Caco-2 (cell line): ENCODE results near the gene PKP2. TPM values are rescaled to one million over a fixed set of nuclear protein-coding genes. Genes with fewer than 3 reads are reported as not detected.

Experiments used
- BruUV-seq: library from RNA; stranded (reverse); fragments of 400-500 nt; replicated peaks from 2 replicates; lab custom pipeline; 2021; lab: Mats Ljungman, UMichigan
- CTCF ChIA-PET: fragments of 300-600 bp; sonication (Branson Sonifier 250); formaldehyde crosslinking; loops from one replicate; lab custom pipeline; 2022; ENCODE audit warnings: antibody characterized with exemption; lab: Charles Lee
- POLR2A ChIA-PET: fragments of 300-600 bp; sonication (Branson Sonifier 250); formaldehyde crosslinking; loops from one replicate; lab custom pipeline; 2022; ENCODE audit warnings: antibody characterized with exemption; lab: Charles Lee
- DNase-seq, 2 experiments: peaks; one replicate each; pipeline versions ENCODE4 v3.0.0 to v3.0.0-alpha.2; 2020 to 2022
- H3K27me3 ChIP-seq: replicated peaks from 2 replicates; pipeline ENCODE4 v1.6.0; 2011; ENCODE audit warnings: low read length; ENCODE audit not compliant: control insufficient read depth, insufficient read depth
- H3K36me3 ChIP-seq: 2 replicates; pipeline ENCODE4 v1.5.1; 2011; ENCODE audit warnings: low read length; ENCODE audit not compliant: control insufficient read depth, insufficient read depth
- H3K4me1 ChIP-seq: fragments of 250-450 bp; sonication (Bioruptor Pico); 2 replicates; pipeline ENCODE4 v1.5.1; 2020; ENCODE audit warnings: mild to moderate bottlenecking
- H3K4me3 ChIP-seq: 2 replicates; pipeline ENCODE4 v1.5.1; 2011; ENCODE audit warnings: low read depth, mild to moderate bottlenecking, control low read depth, low read length
- H3K9me3 ChIP-seq: fragments of 250-450 bp; sonication (Bioruptor Pico); 2 replicates; pipeline ENCODE4 v1.5.1; 2020; ENCODE audit warnings: mild to moderate bottlenecking, moderate library complexity
- H3K27ac Mint-ChIP-seq: one replicate; pipeline ENCODE4 v1.8.0; 2022; ENCODE audit warnings: mixed read lengths; ENCODE audit not compliant: unreplicated experiment
- H3K27me3 Mint-ChIP-seq: one replicate; pipeline ENCODE4 v1.8.0; 2022; ENCODE audit warnings: mixed read lengths; ENCODE audit not compliant: insufficient read depth, unreplicated experiment
- H3K36me3 Mint-ChIP-seq: one replicate; pipeline ENCODE4 v1.8.0; 2022; ENCODE audit warnings: mild to moderate bottlenecking, mixed read lengths; ENCODE audit not compliant: insufficient read depth, unreplicated experiment
- H3K4me1 Mint-ChIP-seq: one replicate; pipeline ENCODE4 v1.8.0; 2022; ENCODE audit warnings: low read depth, mixed read lengths; ENCODE audit not compliant: unreplicated experiment
- H3K4me3 Mint-ChIP-seq: one replicate; pipeline ENCODE4 v1.8.0; 2022; ENCODE audit warnings: mild to moderate bottlenecking, moderate library complexity, mixed read lengths; ENCODE audit not compliant: unreplicated experiment
- H3K9me3 Mint-ChIP-seq: one replicate; pipeline ENCODE4 v1.8.0; 2022; ENCODE audit warnings: mixed read lengths; ENCODE audit not compliant: unreplicated experiment
- CTCF ChIP-seq, 2 experiments: fragments of 200-600 bp in 1 of 2; IDR thresholded peaks; 1 replicate in 1 of 2; 2 replicates in 1 of 2; pipeline versions ENCODE4 v1.5.1 to v1.8.0; 2011 to 2022; ENCODE audit warnings: antibody characterized with exemption in 1 of 2, control low read depth in 1 of 2, inconsistent platforms in 1 of 2, low read depth in 1 of 2, low read length in 1 of 2, mild to moderate bottlenecking in 1 of 2, moderate library complexity in 1 of 2; ENCODE audit not compliant: insufficient read depth in 1 of 2, severe bottlenecking in 1 of 2, unreplicated experiment in 1 of 2
- intact Hi-C: fragments of 100-400 bp; cut with micrococcal nuclease; formaldehyde crosslinking; loops from one replicate; pipeline ENCODE4 v1.10.0; 2022; ENCODE audit not compliant: unreplicated experiment
- total RNA-seq: library from RNA; stranded (reverse); gene quantifications from 2 replicates; pipeline ENCODE4 v1.2.3, GENCODE V29; 2022

Gene PKP2
- total RNA-seq, 1 experiment from 2014 or later, result 249 TPM

GRCh38 chr12:32773691-32774090 is 122.9 kb downstream of the PKP2 start:
- no peak overlapping the region for H3K4me3 ChIP-seq
- ChIA-PET POLR2A (no interaction called here), CTCF (interaction anchor here (0.6 to 1.2 kb wide), 4 partner anchors 18 to 408 kb away, joined by 3 to 5 read pairs (median 3); partner anchors contain the start of gene YARS2)
- no peak overlapping the region for H3K27ac Mint-ChIP-seq
- H3K27me3 ChIP-seq, result no peaks in the 10 kb centered on the region
- no peak for DNase-seq
- intact Hi-C loops, result no loop called here
- no TSS peak for BruUV-seq
- H3K4me1 ChIP-seq, result 0 out of 2 replicates have a peak, but pooled peaks cover 6% of the 10 kb centered on the region
- peaks cover 12% of the 10 kb centered on the region for H3K4me1 Mint-ChIP-seq
- no peaks in the 10 kb centered on the region for H3K36me3 Mint-ChIP-seq
- H3K27me3 Mint-ChIP-seq, result peaks cover 4% of the 10 kb centered on the region
- H3K36me3 ChIP-seq, result no peaks in the 10 kb centered on the region
- H3K9me3 ChIP-seq, result no peaks in the 10 kb centered on the region
- TF ChIP-seq CTCF (IDR thresholded peaks at IDR 0.05; ENCODE audit: insufficient read depth in 1 of 2, low read depth in 1 of 2, low read length in 1 of 2, severe bottlenecking in 1 of 2, unreplicated experiment in 1 of 2), result no peak
- H3K9me3 Mint-ChIP-seq, result no peaks in the 10 kb centered on the region
- no peak overlapping the region for H3K4me3 Mint-ChIP-seq

- POLR2A ChIA-PET, result no interaction called here
- H3K4me1 ChIP-seq, result no peaks in the 10 kb centered on the region
- intact Hi-C loops, result no loop called here
- H3K9me3 ChIP-seq, result no peaks in the 10 kb centered on the region
- Mint-ChIP-seq H3K27me3 (peaks cover 6% of the 10 kb centered on the region), H3K36me3 (no peaks in the 10 kb centered on the region), H3K4me3 (no peak overlapping the region), H3K27ac (no peak overlapping the region), H3K9me3 (no peaks in the 10 kb centered on the region), H3K4me1 (peaks cover 5% of the 10 kb centered on the region)
- CTCF ChIA-PET, result interaction anchor here (2.2 kb wide), 1 partner anchor 14 kb away, joined by 10 read pairs; the partner anchor contains the start of gene YARS2
- H3K4me3 ChIP-seq, result no peak overlapping the region
- TF ChIP-seq CTCF (IDR thresholded peaks at IDR 0.05; ENCODE audit: insufficient read depth in 1 of 2, low read depth in 1 of 2, low read length in 1 of 2, severe bottlenecking in 1 of 2, unreplicated experiment in 1 of 2), result no peak
- no peak for DNase-seq
- no peaks in the 10 kb centered on the region for H3K36me3 ChIP-seq
- no peaks in the 10 kb centered on the region for H3K27me3 ChIP-seq
- BruUV-seq, result no TSS peak
Observed at GRCh38 chr12:32770141-32770540, 126.4 kb downstream of the PKP2 start.

GRCh38 chr12:32768518-32768917 is 128.1 kb downstream of the PKP2 start:
- H3K27me3 Mint-ChIP-seq, result peaks cover 7% of the 10 kb centered on the region
- peaks cover under 1% of the 10 kb centered on the region for H3K4me1 Mint-ChIP-seq
- DNase-seq, result no peak
- no peaks in the 10 kb centered on the region for H3K9me3 ChIP-seq
- ChIA-PET POLR2A (no interaction called here), CTCF (no interaction called here)
- no peaks in the 10 kb centered on the region for H3K4me1 ChIP-seq
- H3K27me3 ChIP-seq, result no peaks in the 10 kb centered on the region
- no peak overlapping the region for H3K4me3 Mint-ChIP-seq
- H3K36me3 ChIP-seq, result no peaks in the 10 kb centered on the region
- no peaks in the 10 kb centered on the region for H3K36me3 Mint-ChIP-seq
- H3K4me3 ChIP-seq, result no peak overlapping the region
- TF ChIP-seq CTCF (IDR thresholded peaks at IDR 0.05; ENCODE audit: insufficient read depth in 1 of 2, low read depth in 1 of 2, low read length in 1 of 2, severe bottlenecking in 1 of 2, unreplicated experiment in 1 of 2), result no peak
- no peak overlapping the region for H3K27ac Mint-ChIP-seq
- no TSS peak for BruUV-seq
- intact Hi-C loops, result no loop called here
- H3K9me3 Mint-ChIP-seq, result no peaks in the 10 kb centered on the region
